AG09309 (cell line): ENCODE data around the gene SLBP.

Experiments
- DNase-seq: peaks from one replicate; pipeline ENCODE4 v3.0.0-alpha.2; 2010; ENCODE audit warnings: low read depth
- H3K4me3 ChIP-seq: 2 replicates; pipeline ENCODE4 v1.5.1; 2011; ENCODE audit warnings: mild to moderate bottlenecking, low read depth, low read length, moderate library complexity; ENCODE audit not compliant: control insufficient read depth
- CTCF ChIP-seq: IDR thresholded peaks from 2 replicates; pipeline ENCODE4 v1.5.1; 2011; ENCODE audit warnings: mild to moderate bottlenecking, low read depth, low read length, inconsistent platforms; ENCODE audit not compliant: insufficient read depth, control insufficient read depth; ENCODE audit errors: missing control alignments

The SLBP gene

GRCh38 chr4:1712216-1713002 lies at the start of gene SLBP:
Gene SLBP, minus strand, starts transcription at chr4:1712319. Its CDS starts 131 bp downstream, at chr4:1712188.
- peak; percentile 58 for DNase-seq
- H3K4me3 ChIP-seq = peak within 1 kb of the TSS; percentile 80
- TF ChIP-seq CTCF = no peak

GRCh38 chr4:1761130-1761689 lies 49.1 kb upstream of the SLBP start:
- TF ChIP-seq CTCF = no peak
- no peak for DNase-seq
- H3K4me3 ChIP-seq = no peak overlapping the region

- no peak for DNase-seq
- H3K4me3 ChIP-seq = no peak overlapping the region
- no peak for TF ChIP-seq CTCF
Observed at GRCh38 chr4:1760521-1761071, 48.5 kb upstream of the SLBP start.

- TF ChIP-seq CTCF = no peak
- H3K4me3 ChIP-seq = no peak overlapping the region
- DNase-seq = no peak
Observed at GRCh38 chr4:1759818-1760223, 47.7 kb upstream of the SLBP start.

GRCh38 chr4:1759170-1759817 lies 47.2 kb upstream of the SLBP start:
- no peak for TF ChIP-seq CTCF
- no peak overlapping the region for H3K4me3 ChIP-seq
- DNase-seq = no peak

GRCh38 chr4:1758306-1759121 lies 46.4 kb upstream of the SLBP start:
- TF ChIP-seq CTCF = no peak
- no peak overlapping the region for H3K4me3 ChIP-seq
- DNase-seq = no peak
